DMS153 (cell line): Measurements from ENCODE around the gene TULP4.
"Not testable (repeated sequence)": the region's sequence is repeated elsewhere in the genome, so short reads cannot be mapped to it uniquely, and the experiment has no call there.

Experiments used
- DNase-seq: peaks from one replicate; lab custom pipeline; 2025; lab: John Stamatoyannopoulos, UW

TULP4 gene

DNA sequence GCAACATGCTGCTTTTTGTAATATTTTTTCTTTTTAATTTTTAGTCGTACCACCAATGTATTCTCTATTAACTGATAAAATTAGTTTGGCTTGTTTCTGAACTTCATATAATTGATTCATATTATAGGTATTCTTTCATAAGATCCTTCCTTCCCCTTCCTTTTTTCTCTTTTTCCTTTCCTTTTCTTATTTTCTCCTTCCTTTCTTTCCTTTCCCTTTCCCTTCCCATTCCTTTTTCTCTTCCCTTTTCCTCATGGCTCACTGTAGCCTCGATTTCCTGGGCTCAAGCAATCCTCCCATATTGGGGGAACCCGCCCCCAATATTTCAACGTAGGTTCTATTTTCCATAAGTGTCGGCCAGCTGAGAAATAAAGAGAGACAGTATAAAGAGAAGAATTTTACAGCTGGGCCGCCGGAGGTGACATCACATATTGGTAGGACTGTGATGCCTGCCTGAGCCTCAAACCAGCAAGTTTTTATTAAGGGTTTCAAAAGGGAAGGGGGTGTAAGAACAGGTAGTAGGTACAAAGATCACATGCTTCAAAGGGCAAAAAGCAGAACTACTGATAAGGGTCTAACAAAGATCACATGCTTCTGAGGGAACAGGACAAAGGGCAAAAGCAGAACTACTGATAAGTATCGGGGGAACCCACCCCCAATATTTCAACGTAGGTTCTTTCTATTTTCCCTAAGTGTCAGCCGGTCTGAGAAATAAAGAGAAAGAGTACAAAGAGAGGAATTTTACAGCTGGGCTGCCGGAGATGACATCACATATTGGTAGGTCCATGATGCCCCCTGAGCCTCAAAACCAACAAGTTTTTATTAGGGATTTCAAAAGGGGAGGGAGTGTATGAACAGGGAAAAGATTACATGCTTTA is 16.1 kb upstream of the TULP4 start:
- DNase-seq = not testable (repeated sequence)

DNA sequence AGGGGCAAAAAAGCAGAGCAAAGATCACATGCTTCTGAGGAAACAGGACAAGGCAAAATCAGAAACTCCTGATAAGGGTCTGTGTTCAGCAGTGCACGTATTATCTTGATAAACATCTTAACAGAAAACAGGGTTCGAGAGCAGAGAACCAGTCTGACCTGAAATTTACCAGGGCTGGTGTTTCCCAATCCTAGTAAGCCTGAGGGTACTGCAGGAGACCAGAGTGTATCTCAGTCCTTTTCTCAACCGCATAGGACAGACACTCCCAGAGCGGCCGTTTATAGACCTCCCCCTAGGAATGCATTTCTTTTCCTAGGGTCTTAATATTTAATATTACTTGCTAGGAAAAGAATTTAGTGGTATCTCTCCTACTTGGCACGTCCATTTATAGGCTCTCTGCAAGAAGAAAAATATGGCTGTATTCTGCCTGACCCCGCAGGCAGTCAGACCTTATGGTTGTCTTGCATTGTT is 15.4 kb upstream of the TULP4 start:
- not testable (repeated sequence) for DNase-seq

DNA sequence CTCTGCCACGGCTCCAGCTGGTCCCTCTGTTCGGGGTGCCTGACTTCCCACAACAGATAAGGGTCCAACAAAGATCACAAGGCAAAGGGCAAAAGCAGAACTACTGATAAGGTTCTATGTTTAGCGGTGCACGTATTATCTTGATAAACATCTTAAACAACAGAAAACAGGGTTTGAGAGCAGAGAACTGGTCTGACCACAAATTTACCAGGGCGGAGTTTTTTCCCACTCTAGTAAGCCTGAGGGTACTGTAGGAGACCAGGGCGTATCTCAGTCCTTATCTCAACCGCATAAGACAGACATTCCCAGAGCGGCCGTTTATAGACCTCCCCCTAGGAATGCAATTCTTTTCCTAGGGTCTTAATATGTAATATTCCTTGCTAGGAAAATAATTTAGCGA is 14.6 kb upstream of the TULP4 start:
- not testable (repeated sequence) for DNase-seq

DNA sequence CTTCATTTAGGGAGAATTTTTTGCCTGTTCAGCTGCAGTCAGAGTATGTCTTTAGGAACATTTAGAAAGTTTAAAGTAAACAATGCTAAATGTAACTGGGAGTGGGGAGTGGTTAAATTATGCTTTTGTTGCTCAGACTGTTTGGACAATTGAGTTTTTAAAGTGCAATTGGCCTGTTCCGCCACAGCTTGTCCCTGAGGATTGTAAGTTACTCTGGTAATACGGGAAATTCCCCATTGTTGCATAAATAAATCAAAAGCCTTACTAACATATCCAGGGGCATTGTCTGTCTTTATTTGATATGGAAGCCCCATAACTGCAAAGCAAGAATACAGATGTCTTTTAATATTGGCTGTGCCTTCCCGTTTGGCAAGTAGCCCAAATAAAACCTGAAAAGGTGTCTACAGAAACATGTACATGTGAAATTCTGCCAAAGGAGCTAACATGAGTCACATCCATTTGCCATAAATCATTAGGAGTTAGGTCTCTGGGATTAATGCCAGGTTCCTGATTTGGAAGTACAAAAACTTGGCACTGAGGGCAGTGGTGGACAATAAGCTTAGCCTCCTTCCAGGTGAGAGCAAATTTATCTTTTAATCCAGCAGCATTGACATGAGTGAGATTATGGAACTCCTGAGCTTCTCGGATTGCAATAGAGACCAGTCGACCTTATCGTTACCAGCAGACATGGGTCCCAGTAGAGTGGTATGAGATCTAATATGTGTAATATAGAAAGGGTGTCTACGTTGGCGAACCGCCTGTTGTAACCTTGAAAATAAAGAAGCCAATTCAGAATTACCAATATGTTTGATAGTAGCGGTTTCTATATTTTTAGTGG is 11.7 kb upstream of the TULP4 start:
- peak; percentile 93 for DNase-seq

DNA sequence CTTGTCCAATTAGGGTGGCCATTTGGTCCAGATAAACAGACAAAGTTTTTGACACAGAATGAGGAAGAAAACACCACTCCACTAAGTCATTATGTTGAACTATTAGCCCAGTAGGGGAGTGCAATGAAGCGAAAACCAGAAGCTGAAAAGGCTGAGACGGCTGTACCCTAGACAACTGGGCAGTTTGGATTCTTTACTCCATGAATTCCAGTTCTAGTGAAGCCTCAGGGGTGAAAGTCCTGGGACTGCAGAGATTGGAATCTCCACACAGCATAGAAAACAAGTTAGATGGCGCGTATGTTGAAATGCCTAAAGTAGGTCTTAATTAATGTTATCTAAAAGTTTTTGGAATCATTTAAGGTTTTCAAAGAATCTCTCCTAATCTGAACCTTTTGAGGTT is 10.7 kb upstream of the TULP4 start:
- DNase-seq = not testable (repeated sequence)

DNA sequence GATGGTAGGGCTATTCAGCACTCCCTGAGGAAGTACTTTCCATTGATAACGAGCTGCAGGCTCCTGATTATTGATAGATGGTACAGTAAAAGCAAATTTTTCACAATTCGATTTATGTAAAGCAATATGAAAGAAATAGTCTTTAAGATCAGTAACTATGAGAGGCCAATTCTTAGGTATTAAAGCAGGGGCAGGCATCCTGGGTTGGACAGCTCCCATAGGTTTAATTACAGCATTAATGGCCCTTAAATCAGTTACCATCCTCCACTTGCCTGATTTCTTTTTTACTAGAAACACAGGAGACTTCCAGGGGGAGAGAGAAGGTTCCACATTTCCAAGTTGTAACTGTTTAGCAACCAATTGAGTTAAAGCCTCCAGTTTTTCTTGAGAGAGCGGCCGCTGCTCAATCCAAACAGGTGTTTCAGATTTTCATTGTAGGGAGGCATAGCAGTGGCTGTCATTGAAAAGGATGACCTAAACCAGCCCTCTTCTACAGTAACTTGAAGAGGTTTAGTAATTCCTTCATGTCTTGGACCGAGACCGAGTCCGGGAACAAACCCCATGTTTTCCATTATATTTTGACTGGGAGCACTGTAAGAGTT is 10.0 kb upstream of the TULP4 start:
- DNase-seq = not testable (repeated sequence)

DNA sequence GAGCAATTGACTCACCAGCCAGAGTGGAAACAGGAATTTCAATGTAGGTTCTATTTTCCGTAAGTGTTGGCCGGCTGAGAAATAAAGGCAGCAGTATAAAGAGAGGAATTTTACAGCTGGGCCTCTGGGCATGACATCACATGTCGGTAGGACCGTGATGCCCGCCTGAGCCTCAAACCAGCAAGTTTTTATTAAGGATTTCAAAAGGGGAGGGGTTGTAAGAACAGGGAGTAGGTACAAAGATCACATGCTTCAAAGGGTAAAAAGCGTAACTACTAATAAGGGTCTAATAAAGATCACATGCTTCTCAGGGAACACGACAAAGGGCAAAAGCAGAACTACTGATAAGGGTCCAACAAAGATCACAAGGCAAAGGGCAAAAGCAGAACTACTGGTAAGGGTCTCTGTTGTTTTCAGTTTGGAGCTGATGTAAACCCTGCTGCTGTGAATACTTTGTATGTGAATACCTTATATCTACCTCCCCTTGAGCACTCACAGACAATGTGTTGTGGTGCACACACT is 9.0 kb upstream of the TULP4 start:
- DNase-seq = no peak

DNA sequence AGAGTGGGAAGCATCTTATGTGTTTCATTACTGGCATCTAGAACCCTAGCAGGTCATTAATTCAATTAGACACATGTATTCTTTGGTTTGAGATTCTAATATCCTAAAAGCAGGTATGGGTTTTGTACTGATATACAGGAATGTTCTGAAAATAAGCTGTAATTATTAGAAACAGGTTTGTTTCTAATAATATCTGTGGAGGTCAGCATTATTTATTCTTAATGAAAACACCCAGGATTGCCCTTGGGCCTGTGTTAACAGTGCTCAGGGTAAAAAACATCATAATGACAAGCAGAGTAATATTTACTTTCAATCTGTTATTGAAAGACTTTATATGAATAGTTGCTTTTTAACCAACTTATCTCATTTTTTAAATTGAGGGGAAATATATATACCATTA is 8.0 kb upstream of the TULP4 start:
- DNase-seq = no peak

DNA sequence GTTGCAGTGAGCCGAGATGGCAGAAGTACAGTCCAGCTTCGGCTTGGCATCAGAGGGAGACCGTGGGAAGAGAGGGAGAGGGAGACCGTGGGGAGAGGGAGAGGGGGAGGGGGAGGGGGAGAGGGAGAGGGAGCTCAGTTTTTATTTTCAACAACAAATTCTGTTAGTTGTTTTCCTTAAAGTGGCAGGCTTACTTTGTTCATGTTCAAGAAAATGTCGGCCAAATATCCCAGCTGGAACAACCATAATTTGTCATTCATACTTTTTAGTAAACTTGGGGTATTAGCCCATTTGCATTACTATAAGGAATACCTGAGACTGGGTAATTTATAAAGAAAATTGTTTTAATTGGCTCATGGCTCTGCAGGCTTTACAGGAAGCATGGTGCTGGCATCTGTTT is 2.5 kb upstream of the TULP4 start:
- no peak for DNase-seq

DNA sequence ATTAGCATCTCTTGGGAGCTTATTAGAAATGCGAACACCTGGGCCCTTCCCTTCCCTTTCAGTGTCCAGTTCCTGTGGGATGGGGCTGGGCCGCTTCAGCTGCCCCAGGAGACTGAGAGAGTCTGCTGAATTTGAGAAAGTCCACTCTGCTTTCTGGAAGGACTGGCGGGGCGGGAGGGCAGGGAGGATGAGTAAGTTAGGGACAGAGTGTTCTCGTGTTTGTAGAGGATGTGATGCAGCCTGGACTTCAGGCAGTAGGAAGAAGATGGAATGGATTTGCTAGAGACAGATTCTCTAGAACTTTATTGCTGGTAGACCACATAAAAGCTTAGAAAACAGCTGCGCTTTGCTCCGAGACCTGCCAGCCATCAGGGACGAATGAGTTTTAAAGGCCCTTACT is 1.1 kb upstream of the TULP4 start:
- no peak for DNase-seq

DNA sequence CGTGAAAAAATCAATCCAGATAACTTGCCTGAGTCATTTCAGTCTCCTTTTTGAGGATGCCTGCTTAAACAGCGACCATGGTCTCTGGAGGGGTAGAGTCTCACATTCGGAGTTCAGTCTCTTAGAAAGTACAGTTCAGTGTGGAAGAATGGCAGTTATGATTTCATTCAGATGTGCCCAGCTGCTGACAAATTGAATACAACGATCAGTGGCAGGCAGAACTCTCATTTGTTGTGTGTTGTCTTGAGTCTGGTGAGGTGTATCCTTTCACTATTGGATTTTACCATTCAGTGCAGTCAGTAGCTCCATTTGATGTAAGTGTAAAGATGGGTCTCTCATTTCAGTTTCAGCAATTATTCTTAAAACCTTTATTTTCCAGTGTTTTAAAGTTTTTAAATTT is 639 bp upstream of the TULP4 start:
- DNase-seq = no peak

DNA sequence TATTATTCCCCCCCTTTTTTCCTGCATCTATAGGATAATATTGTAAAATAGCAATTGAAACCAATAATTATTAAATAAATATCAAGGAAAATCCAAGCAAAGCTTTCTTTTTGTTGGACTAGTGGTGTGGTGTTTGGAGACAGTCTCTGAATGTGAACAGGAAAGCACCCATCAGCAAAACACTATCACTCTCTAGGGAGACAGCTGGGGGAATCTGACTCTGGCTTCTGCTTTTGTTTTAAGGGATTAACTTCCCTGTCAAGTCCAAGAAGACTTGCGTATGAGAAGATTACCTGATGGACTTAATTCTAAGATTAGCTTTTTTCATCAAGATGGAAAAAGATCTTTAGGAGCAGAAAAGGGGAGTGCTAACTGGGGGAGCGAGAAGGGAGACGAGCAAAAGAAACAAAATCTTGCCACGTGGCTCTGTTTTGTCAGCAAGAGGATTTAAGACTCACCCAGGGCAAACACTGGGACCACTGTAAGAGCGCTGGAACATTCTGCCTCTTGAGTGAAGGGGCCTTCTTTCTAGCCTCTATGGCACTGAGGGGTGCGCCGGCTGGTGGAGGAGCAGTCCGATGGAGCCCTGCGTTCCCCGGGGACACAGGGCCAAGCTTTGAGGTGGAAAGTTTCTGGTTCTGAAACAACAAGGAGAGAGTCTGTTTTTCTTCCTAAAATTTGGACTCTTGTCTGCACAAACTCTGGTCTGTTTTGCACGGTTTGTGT is 570 bp downstream of the TULP4 start:
- no peak for DNase-seq

DNA sequence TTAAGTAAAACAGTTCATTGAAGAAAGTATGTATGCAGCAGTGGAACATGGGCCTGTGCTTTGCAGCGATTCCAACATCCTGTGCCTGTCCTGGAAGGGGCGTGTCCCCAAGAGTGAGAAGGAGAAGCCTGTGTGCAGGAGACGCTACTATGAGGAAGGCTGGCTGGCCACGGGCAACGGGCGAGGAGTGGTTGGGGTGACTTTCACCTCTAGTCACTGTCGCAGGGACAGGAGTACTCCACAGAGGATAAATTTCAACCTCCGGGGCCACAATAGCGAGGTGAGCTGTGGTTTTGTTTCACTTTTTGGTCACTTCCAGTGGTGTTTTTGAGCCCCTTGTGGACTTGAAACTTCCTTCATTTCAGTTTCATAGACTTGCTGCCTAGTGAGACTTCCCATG is 1.7 kb downstream of the TULP4 start:
- DNase-seq = no peak

DNA sequence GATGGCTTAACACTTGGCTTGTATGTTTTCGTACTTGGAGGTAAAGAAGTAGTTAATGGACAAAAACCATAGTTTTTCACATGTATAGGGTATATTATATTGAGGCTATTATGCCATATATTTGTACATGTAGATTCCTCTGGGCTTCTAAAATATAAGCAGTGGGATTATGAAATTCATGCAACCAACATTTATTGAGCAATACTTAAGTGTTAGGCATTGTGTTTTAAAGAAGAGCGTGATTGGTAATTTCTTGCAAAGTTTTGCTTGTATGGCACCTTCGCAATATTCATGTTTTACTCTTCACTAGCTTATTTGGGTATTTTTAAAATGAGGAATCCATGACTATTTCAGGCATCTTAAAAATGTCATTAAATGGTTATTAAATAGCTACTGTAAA is 2.5 kb downstream of the TULP4 start:
- DNase-seq = no peak

DNA sequence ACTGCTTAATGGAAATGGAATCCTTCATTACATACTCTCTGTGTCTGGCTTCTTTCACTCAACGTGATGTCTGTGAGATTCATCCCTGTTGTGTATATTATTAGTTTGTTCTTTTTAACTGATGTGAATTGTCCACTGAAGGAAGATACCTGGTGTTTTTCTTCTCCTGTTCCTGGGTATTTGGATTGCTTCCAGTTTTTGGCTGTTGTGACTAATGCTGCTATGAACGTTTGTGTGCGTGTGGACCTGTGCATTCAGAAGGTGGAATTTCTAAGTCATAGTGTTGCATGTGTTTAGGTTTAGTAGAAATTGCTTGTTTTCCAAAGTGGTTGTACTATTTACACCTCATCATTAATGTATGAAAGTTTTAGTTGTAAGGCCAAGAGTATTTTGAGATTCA is 3.8 kb downstream of the TULP4 start:
- DNase-seq = no peak

DNA sequence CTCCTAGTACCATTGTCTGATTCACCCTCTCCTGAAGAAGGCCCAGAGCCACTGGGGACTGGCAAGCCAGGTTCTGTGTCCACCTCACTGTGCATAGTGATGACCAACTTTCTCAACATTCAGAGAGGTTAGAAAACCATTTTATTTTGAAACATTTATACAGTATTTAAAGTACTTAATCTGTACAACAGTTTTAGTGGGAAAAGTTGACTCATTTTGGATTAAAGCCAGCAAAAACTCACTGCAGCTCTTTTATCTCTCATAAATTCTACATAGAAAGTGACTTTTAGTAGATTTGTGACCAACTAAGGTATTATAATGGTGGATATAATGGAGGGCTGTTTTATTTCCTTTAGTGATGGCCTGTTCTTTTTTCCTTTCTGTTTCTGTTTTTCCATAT is 9.7 kb downstream of the TULP4 start:
- DNase-seq = no peak

DNA sequence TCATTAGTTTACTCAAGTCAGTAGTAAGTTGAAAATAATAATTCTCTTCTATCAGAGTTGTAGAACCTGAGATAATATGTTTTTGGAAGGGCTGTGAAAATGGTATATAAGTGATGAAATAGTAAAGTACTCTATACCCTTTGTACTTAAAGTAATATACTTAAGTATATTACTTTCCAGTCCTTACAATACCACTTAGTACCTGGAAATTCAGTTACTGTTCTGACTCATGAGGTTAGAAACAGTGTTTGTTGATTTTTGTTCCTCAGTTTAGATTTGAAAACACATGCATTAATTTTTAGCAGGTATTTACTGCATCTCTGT is 10.1 kb downstream of the TULP4 start:
- DNase-seq = no peak

DNA sequence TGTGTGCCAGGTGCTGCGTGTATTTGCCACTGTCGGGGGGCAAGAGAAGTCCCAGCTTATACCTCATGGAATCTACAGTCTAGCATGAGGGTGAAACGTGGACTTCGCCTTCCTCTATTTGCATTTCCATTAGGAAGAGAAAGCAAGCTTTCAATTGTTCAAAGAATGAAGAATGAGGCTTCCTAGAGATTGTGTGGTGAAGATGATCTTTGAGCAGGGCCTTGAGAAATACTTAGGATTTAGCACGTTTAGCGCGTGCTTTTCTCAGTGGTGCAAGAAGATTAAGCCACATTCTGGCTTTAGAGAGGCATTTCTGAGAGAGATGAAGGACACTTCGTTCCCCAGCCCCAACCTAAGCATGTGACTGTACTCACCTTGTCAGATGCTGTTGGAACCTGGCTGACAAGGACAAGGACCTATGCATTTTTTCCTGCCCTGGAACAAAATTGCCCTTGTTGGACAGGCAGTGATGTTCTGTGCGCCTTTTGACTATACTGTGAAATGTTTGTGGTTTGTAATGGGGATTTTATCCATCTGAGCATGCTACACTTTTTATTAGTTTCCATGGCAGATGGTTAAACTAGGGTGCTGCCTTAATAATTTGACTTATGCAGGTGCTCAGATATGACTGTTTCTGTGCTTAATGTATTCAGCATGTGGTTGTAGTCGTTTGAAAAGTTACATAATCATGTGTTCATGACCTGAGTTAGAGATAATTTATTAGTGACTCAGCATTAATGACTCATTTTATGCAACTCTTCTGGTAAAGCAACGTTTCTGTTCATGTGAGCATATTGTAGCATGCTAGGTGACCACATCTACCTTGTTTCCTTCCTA is 10.7 kb downstream of the TULP4 start:
- no peak for DNase-seq

DNA sequence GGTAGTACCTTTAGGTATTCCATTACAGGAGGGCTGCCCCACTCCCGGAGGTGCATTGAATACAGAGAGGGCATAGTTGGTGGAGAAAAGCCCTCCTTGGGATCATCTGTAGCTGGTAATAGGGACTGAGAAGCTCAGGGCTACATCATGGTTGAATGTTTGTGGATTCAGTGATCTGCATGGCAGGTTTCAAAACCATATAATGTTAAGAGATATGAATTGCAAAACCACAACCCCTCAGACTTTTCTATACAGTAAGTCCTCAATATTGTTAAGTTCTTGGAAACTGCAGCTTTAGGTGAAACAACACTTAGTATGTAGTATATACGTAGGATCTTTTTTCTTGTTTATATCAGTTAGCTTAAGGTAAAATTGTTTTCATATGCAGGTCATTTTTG is 11.3 kb downstream of the TULP4 start:
- no peak for DNase-seq

DNA sequence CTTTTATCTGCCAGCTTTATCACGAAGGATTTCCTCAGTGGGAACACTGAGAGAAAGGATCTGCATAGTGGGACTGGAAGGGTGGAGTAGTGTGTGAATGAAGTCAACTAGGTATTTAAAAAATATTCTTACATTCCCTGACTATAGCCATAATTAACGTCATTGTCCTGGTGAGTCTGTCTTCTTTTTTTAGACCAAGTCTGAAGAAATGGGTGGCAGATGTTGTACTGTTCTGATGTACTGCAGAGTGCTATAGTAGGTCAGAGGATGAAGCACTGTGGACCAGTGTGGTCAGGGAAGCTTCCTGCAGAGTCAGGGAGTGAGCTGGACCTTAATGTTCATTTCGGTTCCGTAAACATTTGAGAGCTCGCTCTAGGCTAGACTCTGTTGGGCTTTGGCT is 11.9 kb downstream of the TULP4 start:
- no peak for DNase-seq

DNA sequence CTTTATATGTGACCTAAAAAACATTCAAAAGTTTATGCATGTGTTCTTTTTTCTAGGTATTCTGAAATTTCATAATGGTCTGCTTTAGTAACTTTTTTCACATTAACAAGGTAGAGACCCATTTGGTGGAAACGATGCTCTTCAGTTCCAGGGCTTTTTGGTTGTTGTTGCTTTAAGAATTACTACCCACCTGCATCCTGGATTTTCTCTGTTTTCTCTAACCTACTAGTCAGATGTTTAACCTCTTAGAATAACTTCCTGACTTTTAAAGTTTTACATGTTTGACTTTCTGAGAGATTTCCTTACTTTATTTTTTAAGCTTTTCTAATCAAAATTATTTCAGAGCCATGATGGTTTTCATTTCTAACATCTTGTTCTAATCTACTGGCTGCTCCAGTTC is 14.9 kb downstream of the TULP4 start:
- no peak for DNase-seq
